CD14-positive monocyte (primary cell): ENCODE results near the gene PTGDS. TPM values are rescaled to one million over a fixed set of nuclear protein-coding genes. Genes with fewer than 3 reads are reported as not detected.

Experiments used
- DNase-seq, 3 donors: peaks; one replicate each; pipeline ENCODE4 v3.0.0-alpha.2; 2011 to 2022
- H2AFZ ChIP-seq: 2 replicates; pipeline ENCODE4 v1.6.0; 2012; ENCODE audit warnings: mild to moderate bottlenecking, low read depth, low read length, inconsistent platforms; ENCODE audit not compliant: insufficient read depth, poor library complexity, severe bottlenecking
- H3K27ac ChIP-seq, 2 donors: 1 replicate in 1 of 2; 2 replicates in 1 of 2; pipeline ENCODE4 v1.5.1; 2012 to 2013; ENCODE audit warnings: low read length in 2 of 2, control low read depth in 1 of 2, inconsistent platforms in 1 of 2, low read depth in 1 of 2, mild to moderate bottlenecking in 1 of 2
- H3K27me3 ChIP-seq, 2 donors: one replicate each; pipeline versions ENCODE4 v1.6.0 to v1.6.1; 2011 to 2013; ENCODE audit warnings: low read length in 2 of 2; ENCODE audit not compliant: control insufficient read depth in 2 of 2, insufficient read depth in 2 of 2
- H3K36me3 ChIP-seq, 2 donors: replicated peaks in 1 of 2; 1 replicate in 1 of 2; 2 replicates in 1 of 2; pipeline versions ENCODE4 v1.5.1 to v1.6.1; 2012 to 2013; ENCODE audit warnings: low read length in 2 of 2, control low read depth in 1 of 2, inconsistent platforms in 1 of 2, mild to moderate bottlenecking in 1 of 2; ENCODE audit not compliant: insufficient read depth in 2 of 2, control insufficient read depth in 1 of 2
- H3K4me1 ChIP-seq, 2 donors: 1 replicate in 1 of 2; 2 replicates in 1 of 2; pipeline versions ENCODE4 v1.5.1 to v1.6.1; 2012 to 2013; ENCODE audit warnings: low read length in 2 of 2, control low read depth in 1 of 2, inconsistent platforms in 1 of 2, mild to moderate bottlenecking in 1 of 2, moderate library complexity in 1 of 2; ENCODE audit not compliant: insufficient read depth in 2 of 2, control insufficient read depth in 1 of 2
- H3K4me2 ChIP-seq: replicated peaks from 2 replicates; pipeline ENCODE3; 2012; ENCODE audit warnings: low read length, moderate library complexity, mild to moderate bottlenecking; ENCODE audit not compliant: poor library complexity, severe bottlenecking; ENCODE audit errors: extremely low read depth
- H3K4me3 ChIP-seq, 3 experiments: fragments of 200-600 bp in 1 of 3; sonication (generic) in 1 of 3; replicated peaks in 1 of 3; 1 replicate in 2 of 3; 2 replicates in 1 of 3; pipeline ENCODE4 v1.5.1; 2011 to 2013; ENCODE audit warnings: low read length in 3 of 3, mild to moderate bottlenecking in 3 of 3, control low read depth in 2 of 3, low read depth in 2 of 3, inconsistent platforms in 1 of 3, moderate library complexity in 1 of 3
- H3K79me2 ChIP-seq: 2 replicates; pipeline ENCODE4 v1.6.0; 2012; ENCODE audit warnings: mild to moderate bottlenecking, control low read depth, inconsistent platforms, low read length, moderate library complexity; ENCODE audit not compliant: insufficient read depth
- H3K9ac ChIP-seq: 2 replicates; pipeline ENCODE4 v1.6.0; 2017; ENCODE audit warnings: low read length, mild to moderate bottlenecking; ENCODE audit not compliant: insufficient read depth, poor library complexity, severe bottlenecking
- H3K9me3 ChIP-seq, 2 donors: replicated peaks in 1 of 2; 1 replicate in 1 of 2; 2 replicates in 1 of 2; pipeline versions ENCODE4 v1.5.1 to v1.6.1; 2012 to 2013; ENCODE audit warnings: low read length in 2 of 2, control low read depth in 1 of 2; ENCODE audit not compliant: control insufficient read depth in 1 of 2, insufficient read depth in 1 of 2
- H4K20me1 ChIP-seq: 2 replicates; pipeline ENCODE4 v1.6.0; 2012; ENCODE audit warnings: mild to moderate bottlenecking, low read length, control low read depth, moderate library complexity; ENCODE audit not compliant: insufficient read depth
- H3K27ac Mint-ChIP-seq, 7 donors: one replicate each; pipeline ENCODE4 v1.8.0; 2020; ENCODE audit warnings: mild to moderate bottlenecking in 7 of 7, mixed read lengths in 7 of 7, moderate library complexity in 6 of 7, inconsistent platforms in 2 of 7
- H3K27me3 Mint-ChIP-seq, 3 donors: one replicate each; pipeline ENCODE4 v1.8.0; 2021 to 2022; ENCODE audit warnings: low read depth in 3 of 3, mild to moderate bottlenecking in 3 of 3, mixed read lengths in 3 of 3, moderate library complexity in 3 of 3, inconsistent platforms in 1 of 3
- H3K36me3 Mint-ChIP-seq, 2 donors: one replicate each; pipeline ENCODE4 v1.8.0; 2020; ENCODE audit warnings: mixed read lengths in 2 of 2, inconsistent platforms in 1 of 2, mild to moderate bottlenecking in 1 of 2
- H3K4me1 Mint-ChIP-seq: one replicate; pipeline ENCODE4 v1.8.0; 2020; ENCODE audit warnings: mild to moderate bottlenecking, mixed read lengths
- H3K4me3 Mint-ChIP-seq, 2 donors: one replicate each; pipeline ENCODE4 v1.8.0; 2020; ENCODE audit warnings: mild to moderate bottlenecking in 2 of 2, mixed read lengths in 2 of 2, moderate library complexity in 1 of 2
- H3K9me3 Mint-ChIP-seq, 7 donors: one replicate each; pipeline ENCODE4 v1.8.0; 2020 to 2022; ENCODE audit warnings: mixed read lengths in 7 of 7, mild to moderate bottlenecking in 6 of 7, moderate library complexity in 6 of 7, inconsistent platforms in 2 of 7
- WGBS: methylation state at CpG from one replicate; pipeline ENCODE4 v1.1.5; 2013; ENCODE audit warnings: missing lambda C conversion rate; ENCODE audit not compliant: insufficient coverage; 5-methylcytosine and 5-hydroxymethylcytosine counted together
- intact Hi-C, 2 donors: fragments of 100-400 bp; cut with micrococcal nuclease; formaldehyde crosslinking; loops; one replicate each; pipeline versions ENCODE4 v1.15.0 to v1.15.1; 2023
- polyA plus RNA-seq, 3 donors: library from polyadenylated mRNA; depleted of rRNA in 1 of 3; unstranded in 2 of 3; stranded (reverse) in 1 of 3; fragments of 300-500 nt in 2 of 3; fragments of >200 nt in 1 of 3; fragmentation: Illumina TruSeq in 2 of 3; gene quantifications; 1 replicate in 2 of 3; 2 replicates in 1 of 3; pipeline ENCODE4 v1.2.3, GENCODE V29; 2012 to 2021
- TF ChIP-seq, protein P1 (sequence below): fragments of 200-600 bp; IDR thresholded peaks from one replicate; pipeline ENCODE4 v1.8.0; 2022; ENCODE audit warnings: antibody characterized with exemption, mild to moderate bottlenecking

The PTGDS gene
- polyA plus RNA-seq, 3 donors: 0.34 to 1.5 TPM; not detected in 1

DNA sequence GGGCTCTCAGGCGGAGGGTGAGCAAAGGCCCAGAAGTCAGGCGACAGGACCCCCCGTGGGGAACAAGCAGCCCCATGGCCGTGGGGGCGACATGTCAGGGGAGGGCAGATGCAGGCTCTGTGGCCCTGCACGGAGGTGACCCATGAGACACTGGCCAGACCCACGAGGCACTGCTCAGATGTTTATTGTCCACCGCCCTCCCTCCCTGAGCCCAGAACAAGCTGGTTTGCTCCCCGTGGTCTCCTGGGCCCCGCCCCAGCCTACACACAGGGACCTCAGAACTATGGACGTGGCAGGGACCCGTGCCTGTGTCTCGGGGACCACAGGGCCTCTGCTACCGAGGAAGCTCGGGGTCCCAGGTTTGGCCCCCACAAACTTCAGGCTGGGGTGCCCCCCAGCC is 52.7 kb downstream of the PTGDS start:
- H3K9me3 Mint-ChIP-seq: no peaks in the 10 kb centered on the region
- DNase-seq: peak; percentile 8 to 21 (median 18)
- Histone ChIP-seq H3K36me3 (no peaks in the 10 kb centered on the region), H2AFZ (peak overlapping the region; percentile 48), H3K27me3 (no peaks in the 10 kb centered on the region), H3K79me2 (peaks cover 61% of the 10 kb centered on the region), H3K9ac (peak overlapping the region; percentile 77), H3K4me1 (peaks cover 57 to 79% of the 10 kb centered on the region in 2 donors), H3K4me3 (peak overlapping the region; percentile 47 to 88 (median 68)), H4K20me1 (peaks cover 18% of the 10 kb centered on the region), H3K27ac (peak overlapping the region; percentile 83 to 92), H3K4me2 (peak overlapping the region; percentile 98), H3K9me3 (no peaks in the 10 kb centered on the region)
- H3K27me3 Mint-ChIP-seq: peaks cover 4 to 7% (median 4%) of the 10 kb centered on the region in 3 donors
- WGBS: 18% methylated on average over 6 of the region's 15 CpGs
- peak overlapping the region; percentile 87 to 92 for H3K4me3 Mint-ChIP-seq
- intact Hi-C loops: loop anchor here (5.0 to 10.0 kb wide), 6 partner anchors 33 to 243 kb away; partner anchors contain the start of genes AJM1 (in 1 of the 2), C8G (in 1 of the 2), CLIC3 (in 1 of the 2) and FBXW5 (in 1 of the 2)
- peak overlapping the region; percentile 87 to 94 (median 91) for H3K27ac Mint-ChIP-seq
- H3K4me1 Mint-ChIP-seq: peaks cover 54% of the 10 kb centered on the region
- peaks cover 0 to 4% of the 10 kb centered on the region in 2 donors for H3K36me3 Mint-ChIP-seq
- TF ChIP-seq, protein P1, sequence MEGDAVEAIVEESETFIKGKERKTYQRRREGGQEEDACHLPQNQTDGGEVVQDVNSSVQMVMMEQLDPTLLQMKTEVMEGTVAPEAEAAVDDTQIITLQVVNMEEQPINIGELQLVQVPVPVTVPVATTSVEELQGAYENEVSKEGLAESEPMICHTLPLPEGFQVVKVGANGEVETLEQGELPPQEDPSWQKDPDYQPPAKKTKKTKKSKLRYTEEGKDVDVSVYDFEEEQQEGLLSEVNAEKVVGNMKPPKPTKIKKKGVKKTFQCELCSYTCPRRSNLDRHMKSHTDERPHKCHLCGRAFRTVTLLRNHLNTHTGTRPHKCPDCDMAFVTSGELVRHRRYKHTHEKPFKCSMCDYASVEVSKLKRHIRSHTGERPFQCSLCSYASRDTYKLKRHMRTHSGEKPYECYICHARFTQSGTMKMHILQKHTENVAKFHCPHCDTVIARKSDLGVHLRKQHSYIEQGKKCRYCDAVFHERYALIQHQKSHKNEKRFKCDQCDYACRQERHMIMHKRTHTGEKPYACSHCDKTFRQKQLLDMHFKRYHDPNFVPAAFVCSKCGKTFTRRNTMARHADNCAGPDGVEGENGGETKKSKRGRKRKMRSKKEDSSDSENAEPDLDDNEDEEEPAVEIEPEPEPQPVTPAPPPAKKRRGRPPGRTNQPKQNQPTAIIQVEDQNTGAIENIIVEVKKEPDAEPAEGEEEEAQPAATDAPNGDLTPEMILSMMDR: no peak

DNA sequence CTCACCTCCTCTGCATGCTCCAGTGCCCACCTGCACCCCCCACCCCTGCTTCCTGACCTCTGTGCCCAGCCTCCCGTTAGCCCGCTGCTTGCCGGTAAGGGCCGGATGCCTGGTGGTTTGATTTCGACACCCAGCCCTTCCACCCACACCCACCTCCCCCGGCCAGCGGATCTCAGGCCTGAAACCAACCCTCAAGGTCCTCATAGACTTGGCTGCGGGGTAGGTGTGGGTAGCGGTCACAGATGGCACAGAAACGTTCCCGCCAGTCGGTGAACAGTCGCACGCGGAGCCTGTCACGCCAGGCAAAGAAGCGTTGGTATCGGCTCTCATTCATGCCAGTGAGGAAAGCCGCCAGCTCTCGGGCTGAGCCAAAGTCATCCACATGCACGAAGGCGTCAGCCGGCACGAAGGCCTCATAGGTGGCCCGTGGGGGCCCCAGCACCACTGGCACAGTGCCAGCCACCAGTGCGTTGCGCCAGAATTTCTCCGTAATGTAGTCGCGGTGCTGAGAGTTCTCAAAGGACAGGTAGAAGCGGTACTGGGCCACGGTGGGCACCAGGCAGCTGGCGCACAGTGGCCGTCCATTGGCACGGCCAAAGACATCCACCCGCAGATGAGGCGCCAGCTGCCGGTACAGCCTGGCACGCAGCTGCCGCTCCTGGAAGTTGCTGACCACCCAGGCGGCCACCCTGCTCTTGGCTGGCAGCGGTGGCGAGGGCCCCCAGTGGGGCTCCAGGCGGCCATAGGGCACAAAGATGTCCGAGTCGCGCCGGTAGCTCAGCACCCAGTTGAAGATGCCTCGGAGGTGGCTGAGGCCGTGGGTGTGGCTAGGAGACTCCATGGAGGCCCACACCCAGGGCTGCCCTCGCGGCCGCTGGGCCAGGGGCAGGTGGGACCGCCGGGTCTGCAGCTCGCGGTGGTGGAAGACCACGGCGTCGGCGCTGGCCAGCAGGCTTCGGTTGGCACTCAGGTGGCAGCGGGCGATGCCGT is 53.5 kb downstream of the PTGDS start:
- H3K4me3 ChIP-seq: peak overlapping the region; percentile 47 to 88 (median 68)
- TF ChIP-seq, protein P1: no peak
- peak overlapping the region; percentile 83 to 92 for H3K27ac ChIP-seq
- peak overlapping the region; percentile 48 for H2AFZ ChIP-seq
- Mint-ChIP-seq H3K4me3 (peak overlapping the region; percentile 87 to 92), H3K4me1 (peaks cover 60% of the 10 kb centered on the region), H3K27ac (peak overlapping the region; percentile 87 to 94 (median 91)), H3K9me3 (no peaks in the 10 kb centered on the region), H3K36me3 (peaks cover 0 to 6% of the 10 kb centered on the region in 2 donors), H3K27me3 (peaks cover 4 to 7% (median 4%) of the 10 kb centered on the region in 3 donors)
- H3K9ac ChIP-seq: peak overlapping the region; percentile 77
- H3K4me2 ChIP-seq: peak overlapping the region; percentile 98
- peak; percentile 52 to 65 (median 57) for DNase-seq
- H3K36me3 ChIP-seq: peaks cover 4% of the 10 kb centered on the region in 2 donors
- H3K4me1 ChIP-seq: peaks cover 65 to 87% of the 10 kb centered on the region in 2 donors
- H3K79me2 ChIP-seq: peaks cover 69% of the 10 kb centered on the region
- no peaks in the 10 kb centered on the region for H3K9me3 ChIP-seq
- H4K20me1 ChIP-seq: peaks cover 27% of the 10 kb centered on the region
- intact Hi-C loops: loop anchor here (5.0 to 10.0 kb wide), 6 partner anchors 34 to 244 kb away; partner anchors contain the start of genes AJM1 (in 1 of the 2), C8G (in 1 of the 2), CLIC3 (in 1 of the 2) and FBXW5 (in 1 of the 2)
- 34% methylated on average over 57 of the region's 65 CpGs for WGBS
- no peaks in the 10 kb centered on the region for H3K27me3 ChIP-seq
